Endodermal cell (in vitro differentiated cells): ENCODE measurements around the gene SLC16A6. TPM values are rescaled to one million over a fixed set of nuclear protein-coding genes. Genes with fewer than 3 reads are reported as not detected.
"Not testable (repeated sequence)": the region's sequence is repeated elsewhere in the genome, so short reads cannot be mapped to it uniquely, and the experiment has no call there.

Experiments used
- DNase-seq: peaks from one replicate; pipeline ENCODE4 v3.0.0-alpha.2; 2017
- H3K27ac ChIP-seq: 2 replicates; pipeline ENCODE4 v1.5.1; 2013; ENCODE audit warnings: mild to moderate bottlenecking, low read depth, low read length, moderate library complexity
- H3K27me3 ChIP-seq: 2 replicates; pipeline ENCODE4 v1.6.1; 2013; ENCODE audit warnings: mild to moderate bottlenecking, low read length, moderate library complexity; ENCODE audit not compliant: insufficient read depth, control insufficient read depth, poor library complexity, severe bottlenecking
- H3K36me3 ChIP-seq: 2 replicates; pipeline ENCODE4 v1.7.0; 2013; ENCODE audit warnings: mild to moderate bottlenecking, low read length, moderate library complexity; ENCODE audit not compliant: control insufficient read depth, insufficient read depth
- H3K4me1 ChIP-seq: one replicate; pipeline ENCODE4 v1.7.0; 2013; ENCODE audit warnings: low read length; ENCODE audit not compliant: control insufficient read depth, insufficient read depth
- H3K4me3 ChIP-seq: 2 replicates; pipeline ENCODE4 v1.5.1; 2013; ENCODE audit warnings: mild to moderate bottlenecking, low read length, moderate library complexity
- H3K9ac ChIP-seq: 2 replicates; pipeline ENCODE4 v1.6.1; 2013; ENCODE audit warnings: mild to moderate bottlenecking, low read length, moderate library complexity; ENCODE audit not compliant: poor library complexity, severe bottlenecking; ENCODE audit errors: extremely low read depth
- H3K9me3 ChIP-seq: 2 replicates; pipeline ENCODE4 v1.6.1; 2013; ENCODE audit warnings: mild to moderate bottlenecking, low read length, moderate library complexity; ENCODE audit not compliant: control insufficient read depth
- H3K27ac Mint-ChIP-seq: 2 replicates; pipeline ENCODE4 v1.8.0; 2020; ENCODE audit warnings: mixed read lengths
- H3K27me3 Mint-ChIP-seq: 2 replicates; pipeline ENCODE4 v1.8.0; 2021; ENCODE audit warnings: mild to moderate bottlenecking, mixed read lengths; ENCODE audit not compliant: insufficient read depth
- H3K36me3 Mint-ChIP-seq: 2 replicates; pipeline ENCODE4 v1.8.0; 2020; ENCODE audit warnings: low read depth, mixed read lengths
- H3K4me1 Mint-ChIP-seq: 2 replicates; pipeline ENCODE4 v1.8.0; 2020; ENCODE audit warnings: mixed read lengths
- H3K4me3 Mint-ChIP-seq: 2 replicates; pipeline ENCODE4 v1.8.0; 2020; ENCODE audit warnings: mild to moderate bottlenecking, moderate library complexity, mixed read lengths
- H3K9me3 Mint-ChIP-seq: 2 replicates; pipeline ENCODE4 v1.8.0; 2020; ENCODE audit warnings: mild to moderate bottlenecking, mixed read lengths
- CTCF ChIP-seq: fragments of 200-600 bp; sonication (generic); conservative IDR thresholded peaks from 2 replicates; pipeline ENCODE4 v1.5.0; 2021; ENCODE audit warnings: antibody characterized with exemption, mild to moderate bottlenecking
- WGBS, 2 experiments: methylation state at CpG; one replicate each; pipeline versions ENCODE4 v1.1.5 to v1.1.7; 2013; ENCODE audit warnings: missing lambda C conversion rate in 2 of 2, mixed read lengths in 1 of 2; ENCODE audit not compliant: insufficient coverage in 1 of 2, insufficient read length in 1 of 2; 5-methylcytosine and 5-hydroxymethylcytosine counted together
- total RNA-seq, 2 donors: library from RNA; stranded (reverse); fragmentation: NEBNext Ultra II Directional in 1 of 2; extraction: Animal tissue kit (Norgen Biotek cat#: 25700) in 1 of 2; gene quantifications; 2 replicates in 1 of 2; 3 replicates in 1 of 2; pipeline ENCODE4 v1.2.1, GENCODE V29; 2021

The SLC16A6 gene
- total RNA-seq, 2 donors from 2014 or later: 0.18 to 0.58 TPM

- H3K9ac ChIP-seq: no peak overlapping the region
- Mint-ChIP-seq H3K4me3 (no peak overlapping the region), H3K36me3 (peaks cover 48% of the 10 kb centered on the region), H3K4me1 (peaks cover 2% of the 10 kb centered on the region), H3K27me3 (peaks cover 9% of the 10 kb centered on the region), H3K27ac (no peak overlapping the region), H3K9me3 (no peaks in the 10 kb centered on the region)
- H3K36me3 ChIP-seq: peaks cover 47% of the 10 kb centered on the region
- no peaks in the 10 kb centered on the region for H3K9me3 ChIP-seq
- H3K27me3 ChIP-seq: no peaks in the 10 kb centered on the region
- no peaks in the 10 kb centered on the region for H3K4me1 ChIP-seq
- WGBS, 2 experiments: 93 to 94% methylated on average over 4 of the region's 5 CpGs
- H3K27ac ChIP-seq: no peak overlapping the region
- H3K4me3 ChIP-seq: no peak overlapping the region
- DNase-seq: no peak
- TF ChIP-seq CTCF: no peak
Observed at GRCh38 chr17:68255731-68256538, 35.0 kb downstream of the SLC16A6 start.

- Histone ChIP-seq H3K27ac (no peak overlapping the region), H3K36me3 (peaks cover 55% of the 10 kb centered on the region), H3K9ac (no peak overlapping the region), H3K4me1 (no peaks in the 10 kb centered on the region), H3K27me3 (no peaks in the 10 kb centered on the region), H3K9me3 (no peaks in the 10 kb centered on the region), H3K4me3 (no peak overlapping the region)
- Mint-ChIP-seq H3K36me3 (peaks cover 54% of the 10 kb centered on the region), H3K4me3 (no peak overlapping the region), H3K27me3 (peaks cover 8% of the 10 kb centered on the region), H3K9me3 (no peaks in the 10 kb centered on the region), H3K4me1 (peaks cover 2% of the 10 kb centered on the region), H3K27ac (no peak overlapping the region)
- TF ChIP-seq CTCF: no peak
- WGBS, 2 experiments: 89 to 91% methylated on average over 4 of the region's 4 CpGs
- no peak for DNase-seq
Observed at GRCh38 chr17:68255151-68255550, 35.8 kb downstream of the SLC16A6 start.

DNA sequence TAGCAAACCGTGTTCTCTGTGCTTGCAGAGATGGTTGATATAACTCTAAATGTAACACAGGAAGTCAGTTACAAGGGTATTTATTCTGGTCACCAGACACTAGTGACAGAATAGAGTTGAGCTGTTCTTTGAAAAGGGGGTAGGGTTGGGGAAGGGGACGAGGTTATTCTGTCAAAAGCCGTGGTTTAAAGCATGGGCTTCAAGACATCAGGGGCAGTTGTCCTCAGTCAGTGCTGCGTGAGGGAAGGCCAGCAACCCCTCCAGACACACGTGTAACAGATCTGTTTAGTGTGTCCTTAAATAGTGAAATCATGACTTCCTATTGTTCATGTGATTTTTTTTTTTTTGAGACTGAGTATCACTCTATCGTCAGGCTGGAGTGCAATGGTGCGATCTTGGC, 37.5 kb downstream of the SLC16A6 start:
- peaks cover 57% of the 10 kb centered on the region for H3K36me3 ChIP-seq
- not testable (repeated sequence) for H3K27ac ChIP-seq, H3K27ac Mint-ChIP-seq, H3K4me1 Mint-ChIP-seq, H3K9ac ChIP-seq, H3K9me3 ChIP-seq, H3K27me3 Mint-ChIP-seq, DNase-seq, H3K4me3 Mint-ChIP-seq, H3K4me1 ChIP-seq, H3K27me3 ChIP-seq, H3K9me3 Mint-ChIP-seq, H3K4me3 ChIP-seq
- H3K36me3 Mint-ChIP-seq: peaks cover 56% of the 10 kb centered on the region
- 95 to 96% methylated on average over 5 to 7 of the region's 7 CpGs for WGBS, 2 experiments
